ENCODE measurements around the gene HPD. TPM values are rescaled to one million over a fixed set of nuclear protein-coding genes. Genes with fewer than 3 reads are reported as not detected.
"Not testable (repeated sequence)": the region's sequence is repeated elsewhere in the genome, so short reads cannot be mapped to it uniquely, and the experiment has no call there.

Gene HPD
- total RNA-seq, 1 donor from 2014 or later: not detected

- TF ChIP-seq CTCF (IDR thresholded peaks at IDR 0.05): no peak
- DNase-seq (ENCODE audit: extremely low spot score, unreplicated experiment): no peak
- Mint-ChIP-seq H3K27ac (ENCODE audit: unreplicated experiment) (peak overlapping the region; percentile 44), H3K36me3 (ENCODE audit: unreplicated experiment) (no peaks in the 10 kb centered on the region), H3K4me1 (ENCODE audit: unreplicated experiment) (peaks cover 21% of the 10 kb centered on the region), H3K9me3 (ENCODE audit: unreplicated experiment) (no peaks in the 10 kb centered on the region), H3K27me3 (ENCODE audit: unreplicated experiment) (no peaks in the 10 kb centered on the region), H3K4me3 (ENCODE audit: unreplicated experiment) (peak overlapping the region; percentile 57)
Observed at GRCh38 chr12:121861636-121862254, 3.1 kb upstream of the HPD start.

GRCh38 chr12:121860699-121861098 lies 2.0 kb upstream of the HPD start:
- H3K27me3 Mint-ChIP-seq (ENCODE audit: unreplicated experiment); H3K27ac Mint-ChIP-seq (ENCODE audit: unreplicated experiment); DNase-seq (ENCODE audit: extremely low spot score, unreplicated experiment); H3K36me3 Mint-ChIP-seq (ENCODE audit: unreplicated experiment); H3K4me3 Mint-ChIP-seq (ENCODE audit: unreplicated experiment); H3K9me3 Mint-ChIP-seq (ENCODE audit: unreplicated experiment): not testable (repeated sequence)
- H3K4me1 Mint-ChIP-seq (ENCODE audit: unreplicated experiment): peaks cover 23% of the 10 kb centered on the region

GRCh38 chr12:121860257-121860656 lies 1.6 kb upstream of the HPD start:
- H3K27me3 Mint-ChIP-seq (ENCODE audit: unreplicated experiment): no peaks in the 10 kb centered on the region
- H3K27ac Mint-ChIP-seq (ENCODE audit: unreplicated experiment): no peak overlapping the region
- DNase-seq (ENCODE audit: extremely low spot score, unreplicated experiment): no peak
- no peak for TF ChIP-seq CTCF (IDR thresholded peaks at IDR 0.05)
- H3K36me3 Mint-ChIP-seq (ENCODE audit: unreplicated experiment): no peaks in the 10 kb centered on the region
- peaks cover 23% of the 10 kb centered on the region for H3K4me1 Mint-ChIP-seq (ENCODE audit: unreplicated experiment)
- H3K9me3 Mint-ChIP-seq (ENCODE audit: unreplicated experiment): no peaks in the 10 kb centered on the region
- H3K4me3 Mint-ChIP-seq (ENCODE audit: unreplicated experiment): no peak overlapping the region

GRCh38 chr12:121858318-121858661 lies 369 bp downstream of the HPD start:
- TF ChIP-seq CTCF (IDR thresholded peaks at IDR 0.05): no peak
- DNase-seq (ENCODE audit: extremely low spot score, unreplicated experiment): no peak
- Mint-ChIP-seq H3K36me3 (ENCODE audit: unreplicated experiment) (no peaks in the 10 kb centered on the region), H3K4me1 (ENCODE audit: unreplicated experiment) (peaks cover 21% of the 10 kb centered on the region), H3K4me3 (ENCODE audit: unreplicated experiment) (no peak overlapping the region), H3K27me3 (ENCODE audit: unreplicated experiment) (no peaks in the 10 kb centered on the region), H3K9me3 (ENCODE audit: unreplicated experiment) (no peaks in the 10 kb centered on the region), H3K27ac (ENCODE audit: unreplicated experiment) (no peak overlapping the region)

- no peak for DNase-seq (ENCODE audit: extremely low spot score, unreplicated experiment)
- peaks cover 19% of the 10 kb centered on the region for H3K4me1 Mint-ChIP-seq (ENCODE audit: unreplicated experiment)
- TF ChIP-seq CTCF (IDR thresholded peaks at IDR 0.05): no peak
- H3K27ac Mint-ChIP-seq (ENCODE audit: unreplicated experiment): no peak overlapping the region
- no peaks in the 10 kb centered on the region for H3K9me3 Mint-ChIP-seq (ENCODE audit: unreplicated experiment)
- H3K27me3 Mint-ChIP-seq (ENCODE audit: unreplicated experiment): no peaks in the 10 kb centered on the region
- H3K36me3 Mint-ChIP-seq (ENCODE audit: unreplicated experiment): no peaks in the 10 kb centered on the region
- no peak overlapping the region for H3K4me3 Mint-ChIP-seq (ENCODE audit: unreplicated experiment)
Observed at GRCh38 chr12:121857322-121858246, 1.1 kb downstream of the HPD start.

GRCh38 chr12:121852392-121852791 lies 6.3 kb downstream of the HPD start:
- DNase-seq (ENCODE audit: extremely low spot score, unreplicated experiment); H3K4me1 Mint-ChIP-seq (ENCODE audit: unreplicated experiment); H3K27ac Mint-ChIP-seq (ENCODE audit: unreplicated experiment); H3K4me3 Mint-ChIP-seq (ENCODE audit: unreplicated experiment); H3K36me3 Mint-ChIP-seq (ENCODE audit: unreplicated experiment); H3K27me3 Mint-ChIP-seq (ENCODE audit: unreplicated experiment); H3K9me3 Mint-ChIP-seq (ENCODE audit: unreplicated experiment): not testable (repeated sequence)

Measured in osteocyte (in vitro differentiated cells).